ENCODE measurements around the gene NPIPB8.
"Not testable (repeated sequence)": the region's sequence is repeated elsewhere in the genome, so short reads cannot be mapped to it uniquely, and the experiment has no call there.

Gene NPIPB8

DNA sequence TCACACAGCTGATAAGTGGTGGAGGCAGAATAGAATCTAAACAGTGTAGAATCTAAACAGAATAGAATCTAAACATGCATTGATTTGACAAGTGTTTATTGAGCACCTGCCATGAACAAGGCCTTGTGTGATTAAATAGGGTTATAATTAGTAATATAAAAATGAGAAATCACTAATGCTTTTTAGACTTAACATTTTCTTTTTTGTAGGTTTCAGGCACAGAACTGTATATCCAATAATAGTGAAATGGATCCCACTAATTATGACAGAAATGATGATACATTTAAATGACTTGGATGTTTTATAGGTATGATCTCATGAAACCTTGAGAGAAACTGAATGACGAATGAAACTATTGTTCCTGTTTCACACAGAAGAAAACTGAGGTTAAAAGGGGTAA lies at the start of gene NPIPB8:
Gene NPIPB8 (plus strand): TSS at position 301 of the 400 bp plus-strand sequence. CDS start 296 bp downstream, outside the sequence.
- DNase-seq = not testable (repeated sequence)

DNA sequence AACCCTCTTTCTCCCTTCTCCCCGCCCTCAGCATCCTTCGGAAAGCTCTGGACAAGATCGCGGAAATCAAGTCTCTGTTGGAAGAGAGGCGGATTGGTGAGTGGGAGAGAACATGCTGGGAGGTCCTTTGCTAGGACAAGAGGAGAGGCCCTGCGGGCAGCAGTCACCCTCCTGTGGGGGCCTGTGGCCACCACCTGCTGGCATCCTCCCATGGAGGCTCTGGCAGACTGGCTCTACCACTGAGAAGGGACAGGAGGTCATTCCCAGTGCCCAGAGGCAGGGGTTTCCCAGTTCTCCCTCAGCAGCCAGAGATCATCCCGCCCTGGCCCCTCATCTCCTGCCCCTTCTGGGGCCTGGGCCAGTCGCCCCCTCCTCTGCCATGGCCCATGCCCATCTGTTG lies 48.8 kb upstream of the NPIPB8 start:
- DNase-seq = no peak

DNA sequence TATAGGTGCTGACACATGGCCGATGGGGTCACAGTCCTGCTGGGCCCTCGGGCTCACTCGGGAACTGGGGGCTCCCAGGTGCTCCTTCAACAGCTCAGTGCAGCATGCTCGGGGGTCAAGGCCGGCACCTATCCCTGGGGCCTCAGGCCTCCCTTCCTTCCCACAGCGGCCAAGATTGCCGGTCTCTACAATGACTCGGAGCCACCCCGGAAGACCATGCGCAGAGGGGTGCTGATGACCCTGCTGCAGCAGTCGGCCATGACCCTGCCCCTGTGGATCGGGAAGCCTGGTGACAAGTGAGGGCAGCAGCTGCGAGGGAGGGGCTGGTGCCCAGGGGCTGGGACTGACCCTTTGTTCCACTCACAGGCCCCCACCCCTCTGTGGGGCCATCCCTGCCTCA lies 47.9 kb upstream of the NPIPB8 start:
- DNase-seq = no peak

DNA sequence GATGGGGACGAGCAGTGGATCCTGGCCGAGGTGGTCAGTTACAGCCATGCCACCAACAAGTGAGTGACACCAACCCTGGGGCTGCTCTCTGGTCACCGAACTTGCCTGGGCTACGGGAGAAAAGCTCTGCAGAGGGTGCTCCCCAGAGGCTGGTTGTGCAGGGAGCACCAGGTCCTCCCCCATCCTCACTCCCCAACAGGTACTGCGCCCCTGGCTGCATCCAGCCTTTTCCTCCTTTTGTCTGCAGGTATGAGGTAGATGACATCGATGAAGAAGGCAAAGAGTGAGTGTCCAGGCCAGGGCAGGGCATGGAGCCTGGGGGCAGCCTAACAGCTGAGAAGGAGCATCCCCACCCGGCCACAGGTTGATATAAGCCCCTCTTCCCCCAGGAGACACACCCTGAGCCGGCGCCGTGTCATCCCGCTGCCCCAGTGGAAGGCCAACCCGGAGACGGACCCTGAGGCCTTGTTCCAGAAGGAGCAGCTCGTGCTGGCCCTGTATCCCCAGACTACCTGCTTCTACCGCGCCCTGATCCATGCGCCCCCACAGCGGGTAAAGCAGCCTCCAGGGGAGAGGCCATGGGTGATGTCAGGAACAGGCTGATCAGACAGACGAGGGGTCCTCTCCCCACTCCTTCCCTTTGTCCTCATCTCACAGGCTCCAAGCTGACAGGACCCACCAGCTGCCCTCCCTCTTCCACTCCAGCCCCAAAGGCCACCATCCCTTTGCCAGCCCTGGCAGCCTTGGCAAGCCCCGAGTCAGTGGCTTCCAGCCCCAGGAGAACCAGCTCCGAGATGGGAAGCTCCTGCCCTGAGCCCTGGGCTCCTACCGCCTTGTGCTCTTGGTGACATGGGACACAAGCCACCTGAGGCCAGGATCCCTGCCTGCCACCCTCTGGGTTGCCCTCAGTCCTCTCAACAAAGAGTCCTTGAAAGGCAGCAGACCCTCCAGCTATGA lies 47.2 kb upstream of the NPIPB8 start:
- no peak for DNase-seq

DNA sequence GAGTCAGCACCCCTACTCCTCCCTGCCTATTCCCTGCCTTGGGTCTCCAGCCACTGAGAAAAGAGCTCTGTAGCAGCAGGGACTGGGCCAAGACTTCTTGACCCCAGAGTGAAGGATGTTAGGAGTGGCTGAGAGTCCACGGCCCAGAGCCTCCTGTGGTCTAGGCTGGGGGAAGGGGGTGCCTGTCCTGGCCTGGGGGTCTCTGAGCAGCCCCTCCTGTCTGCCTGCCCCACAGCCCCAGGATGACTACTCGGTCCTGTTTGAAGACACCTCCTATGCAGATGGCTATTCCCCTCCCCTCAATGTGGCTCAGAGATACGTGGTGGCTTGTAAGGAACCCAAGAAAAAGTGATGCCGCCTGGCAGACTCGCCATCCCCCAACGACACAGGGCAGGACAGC lies 46.5 kb upstream of the NPIPB8 start:
- no peak for DNase-seq

DNA sequence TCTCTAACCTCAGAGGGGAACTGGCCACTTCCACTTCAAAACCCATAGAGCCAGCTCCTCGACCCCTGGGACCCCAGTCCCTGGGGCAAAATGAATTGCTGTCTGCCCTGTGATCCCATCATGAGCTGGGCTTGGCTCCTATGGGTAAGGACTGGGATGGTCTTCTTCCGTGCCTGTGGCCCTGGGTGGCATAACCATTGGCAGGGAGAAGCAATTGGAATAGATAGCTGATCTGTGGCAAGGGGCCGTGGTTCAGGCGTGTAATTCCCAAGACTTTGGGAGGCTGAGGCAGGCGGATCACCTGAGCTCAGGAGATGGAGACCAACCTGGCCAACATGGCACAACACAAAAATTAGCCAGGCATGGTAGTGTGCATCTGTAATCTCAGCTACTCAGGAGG lies 45.4 kb upstream of the NPIPB8 start:
- no peak for DNase-seq

DNA sequence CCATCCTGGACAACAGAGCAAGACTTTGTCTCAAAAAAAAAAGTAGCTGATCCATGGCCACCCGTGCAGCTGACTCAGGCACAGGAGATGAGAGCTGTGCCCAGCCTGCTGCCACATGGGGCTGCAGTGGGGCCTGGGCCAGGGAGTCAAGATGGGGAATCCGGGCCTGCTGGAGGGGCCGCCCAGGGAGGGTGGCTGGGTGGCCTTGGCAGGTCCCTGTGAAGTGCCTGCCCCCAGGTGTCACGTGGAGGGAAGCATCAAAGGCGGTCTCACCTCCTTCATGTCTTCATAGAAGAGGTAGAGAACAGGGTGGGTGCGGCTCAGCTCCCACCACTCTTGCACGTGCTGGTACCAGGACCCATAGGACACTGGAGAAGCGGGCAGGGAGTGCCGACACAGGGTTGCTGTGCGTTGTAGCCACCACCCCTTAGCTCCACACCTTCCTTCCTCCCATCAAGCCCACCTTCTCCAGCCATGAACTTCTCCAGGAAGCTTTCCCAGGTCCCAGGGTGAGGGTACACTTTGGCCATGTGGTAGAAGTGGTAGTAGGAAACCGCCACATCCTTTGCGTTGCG lies 44.8 kb upstream of the NPIPB8 start:
- no peak for DNase-seq

DNA sequence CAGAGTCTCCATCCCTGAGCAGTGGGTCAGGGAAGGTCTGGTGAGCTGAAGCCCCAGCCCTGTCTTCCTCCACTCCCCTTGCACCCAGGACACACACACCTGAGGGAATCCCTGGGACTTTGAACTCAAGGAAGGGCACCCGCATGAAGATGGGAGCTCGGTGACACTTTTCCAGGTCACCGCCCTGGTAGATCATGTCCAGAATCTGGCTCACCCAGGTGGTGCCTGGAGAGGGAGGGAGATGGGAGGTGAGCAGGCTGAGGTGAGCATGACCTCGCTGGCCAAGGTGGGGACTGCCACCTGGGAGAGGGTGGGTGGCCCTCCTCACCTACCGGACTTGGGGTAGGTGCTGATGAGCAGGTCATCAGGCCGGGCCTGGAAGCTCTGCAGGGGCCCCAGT lies 42.4 kb upstream of the NPIPB8 start:
- not testable (repeated sequence) for DNase-seq

DNA sequence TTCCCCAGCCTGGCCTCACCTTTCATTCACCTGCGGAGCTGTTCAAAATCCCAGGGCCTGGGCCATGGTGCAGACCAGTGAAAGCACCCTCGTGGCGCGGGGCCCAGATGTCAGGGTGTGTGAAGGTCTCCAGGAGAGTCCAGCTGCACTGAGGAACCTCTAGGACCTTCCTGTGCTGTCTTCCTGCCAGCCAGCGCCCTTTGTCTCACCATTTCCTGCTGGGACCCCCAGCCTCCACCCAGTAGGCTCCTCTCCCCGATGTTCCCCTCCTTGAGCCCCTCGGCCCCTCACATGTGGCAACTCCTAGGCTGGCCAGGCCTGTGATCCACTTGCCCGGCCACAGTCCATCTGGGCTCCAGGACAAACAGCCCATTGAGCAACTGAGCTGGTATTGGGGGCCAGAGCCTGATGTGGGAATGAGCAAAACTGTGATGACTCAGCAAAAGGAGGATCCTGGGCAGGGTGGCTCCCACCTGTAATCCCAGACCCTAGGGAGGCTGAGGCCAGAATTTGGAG lies 41.7 kb upstream of the NPIPB8 start:
- DNase-seq = no peak

DNA sequence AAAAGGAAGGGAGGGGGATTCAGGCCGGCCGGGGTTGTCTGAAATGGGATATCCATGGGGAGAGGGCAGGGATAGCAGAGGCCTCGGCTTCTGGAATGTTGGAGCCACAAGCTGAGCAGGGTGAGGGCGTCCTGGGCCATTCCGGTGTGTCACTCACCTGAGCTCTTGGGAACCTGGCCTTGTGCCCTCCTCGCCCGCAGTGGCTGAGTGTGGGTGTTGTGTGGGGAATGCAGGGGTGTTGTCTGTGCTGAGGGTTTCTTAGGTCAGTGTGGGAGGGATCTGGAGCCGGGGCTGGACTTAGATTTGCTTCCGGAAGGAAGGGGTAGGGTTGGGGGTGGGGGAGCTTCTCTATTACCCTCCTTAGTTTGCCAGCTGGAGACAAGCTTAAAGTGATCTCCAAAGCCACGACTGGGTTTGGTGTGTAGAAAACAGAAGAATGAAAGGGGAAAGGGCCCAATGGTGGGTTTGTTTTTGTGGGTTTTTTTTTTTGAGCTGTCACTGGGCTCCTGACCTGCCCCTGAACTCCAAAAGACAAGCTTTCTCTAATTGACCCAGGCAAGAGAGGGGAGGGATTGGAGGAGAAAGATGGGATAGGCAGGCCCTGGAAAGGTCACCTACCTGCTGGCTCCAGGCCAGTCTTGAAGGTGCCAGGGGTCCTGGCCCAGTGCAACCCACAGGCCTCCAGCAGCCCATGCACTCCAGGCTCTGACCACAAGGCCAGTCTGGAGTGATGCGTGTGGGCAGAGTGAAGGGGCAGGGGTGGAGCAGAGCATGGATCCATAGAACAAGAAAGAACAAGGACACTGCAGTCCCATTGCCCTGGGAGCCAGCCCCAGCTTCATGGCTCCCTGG lies 40.8 kb upstream of the NPIPB8 start, which contains the start of gene SULT1A2:
Gene SULT1A2 (minus strand): TSS at position 211 of the 852 bp plus-strand sequence. CDS start 1,120 bp downstream, outside the sequence.
- no peak for DNase-seq

DNA sequence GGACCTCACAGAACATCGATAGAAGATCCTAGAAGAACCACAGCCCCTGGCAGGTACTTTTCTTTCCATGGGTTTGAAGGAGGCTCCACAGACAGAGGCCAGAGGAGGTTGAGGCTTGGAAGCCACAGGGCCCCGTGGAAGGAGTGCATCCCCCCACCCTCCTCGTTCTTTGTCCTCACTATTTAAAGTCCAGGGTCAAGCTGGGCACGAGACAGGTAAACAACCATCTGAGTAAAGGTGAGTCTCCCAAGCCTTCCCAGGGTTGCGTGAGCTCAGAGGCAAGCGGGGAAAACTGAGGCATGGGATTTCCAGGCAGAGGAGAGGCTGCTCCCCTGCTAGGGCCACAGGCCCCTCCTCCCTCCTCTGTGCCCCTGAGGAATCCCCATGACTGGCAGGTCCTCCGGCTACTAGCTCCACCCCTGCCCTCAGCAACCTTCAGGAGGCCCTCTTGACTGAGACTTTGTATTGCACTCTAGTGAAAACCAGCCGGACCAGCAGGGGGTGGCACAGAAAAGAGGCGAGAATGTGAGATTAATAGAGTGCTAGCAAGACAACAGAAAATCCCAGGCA lies 40.1 kb upstream of the NPIPB8 start:
- DNase-seq = no peak

DNA sequence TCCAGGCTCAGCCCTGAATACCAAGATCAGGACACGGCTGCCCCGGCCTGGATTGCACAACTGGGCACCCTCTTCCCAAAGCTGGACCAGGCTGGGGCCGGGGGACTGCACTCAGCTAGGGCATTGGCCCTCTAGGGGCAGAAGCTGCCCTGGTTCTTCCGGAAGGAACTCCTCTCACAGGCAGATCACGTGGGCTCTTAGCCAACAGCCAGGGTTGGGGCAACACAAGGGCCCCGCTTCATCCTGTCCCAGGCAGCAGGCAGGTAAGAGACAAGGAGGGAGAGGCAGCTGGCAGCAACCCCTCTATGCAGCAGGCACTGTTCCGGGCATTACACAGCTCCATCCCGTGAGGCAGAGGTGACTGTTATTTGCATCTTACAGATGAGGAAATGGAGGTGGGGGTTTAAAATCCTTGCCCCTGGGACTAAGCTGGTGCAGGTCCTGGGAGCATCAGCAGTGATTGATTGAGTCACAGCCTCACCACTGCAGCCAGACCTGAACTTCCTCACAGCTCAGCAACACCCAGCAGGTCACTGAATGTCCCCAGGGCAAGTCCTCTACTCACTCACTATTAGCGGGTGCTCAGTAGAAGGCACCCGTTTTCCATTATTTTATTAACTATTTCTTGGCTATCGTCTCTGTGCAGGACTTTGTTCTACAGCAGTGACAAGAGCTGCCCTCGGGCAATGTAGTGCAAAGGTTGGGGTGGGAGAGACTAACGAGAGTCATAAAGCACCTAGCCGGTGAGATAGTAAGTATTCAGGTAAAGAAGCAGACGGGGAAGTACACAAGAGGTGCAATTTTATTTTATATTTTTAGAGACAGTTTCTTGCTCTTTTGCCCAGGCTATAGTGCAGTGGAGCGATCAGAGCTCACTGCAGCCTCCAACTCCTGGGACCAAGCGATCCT lies 38.2 kb upstream of the NPIPB8 start:
- not testable (repeated sequence) for DNase-seq

DNA sequence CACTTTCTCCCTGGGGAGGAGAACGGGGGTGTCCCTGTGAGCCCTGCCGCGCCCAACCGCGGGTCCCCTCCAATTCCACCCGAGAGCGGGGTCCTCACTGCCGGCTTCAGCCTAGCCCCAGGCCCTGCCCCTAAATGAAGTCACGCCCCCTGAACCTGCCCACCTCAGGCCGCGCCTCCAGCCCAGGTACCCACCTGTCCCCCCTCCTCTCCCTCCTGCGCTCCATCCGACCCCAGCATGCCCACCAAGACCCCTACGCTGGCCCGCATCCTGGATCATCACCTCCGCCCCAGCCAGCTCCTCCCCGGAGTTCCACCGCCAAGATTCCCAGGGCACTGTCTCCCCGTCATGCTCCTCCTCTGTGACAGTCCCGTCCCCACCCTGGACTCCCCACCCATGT lies 36.9 kb upstream of the NPIPB8 start:
- DNase-seq = not testable (repeated sequence)

DNA sequence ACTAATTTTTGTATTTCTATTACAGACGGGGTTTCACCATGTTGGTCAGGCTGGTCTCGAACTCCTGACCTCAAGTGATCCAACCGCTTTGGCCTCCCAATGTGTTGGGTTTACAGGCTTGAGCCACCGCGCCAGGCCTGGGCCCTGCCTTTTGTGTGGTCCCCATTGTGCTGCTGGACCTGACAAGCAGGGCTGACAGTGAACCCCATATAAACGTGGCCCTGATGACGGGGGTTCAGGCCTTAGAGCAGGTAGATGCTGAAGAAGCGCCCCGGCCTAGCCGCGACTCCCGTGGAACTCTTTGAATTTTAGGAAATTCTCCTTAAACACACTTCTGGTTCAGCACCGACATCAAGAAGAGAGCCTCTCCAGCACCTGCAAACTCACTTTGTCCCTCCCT lies 36.3 kb upstream of the NPIPB8 start:
- DNase-seq = not testable (repeated sequence)

DNA sequence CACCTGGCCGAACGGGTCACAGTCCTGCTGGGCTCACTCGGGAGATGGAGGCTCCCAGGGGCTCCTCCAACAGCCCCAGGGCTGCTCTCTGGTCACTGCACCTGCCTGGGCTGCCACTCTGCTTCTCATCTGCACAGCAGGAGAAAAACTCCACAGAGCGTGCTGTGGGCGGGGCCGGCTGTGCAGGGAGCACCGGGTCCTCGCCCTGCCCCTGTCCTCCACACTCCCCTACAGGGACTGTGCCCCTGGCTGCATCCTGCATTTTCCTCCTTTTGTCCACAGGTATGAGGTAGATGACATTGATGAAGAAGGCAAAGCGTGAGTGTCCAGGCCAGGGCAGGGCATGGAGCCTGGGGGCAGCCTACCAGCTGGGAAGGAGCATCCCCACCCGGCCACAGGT lies 35.8 kb upstream of the NPIPB8 start:
- DNase-seq = not testable (repeated sequence)

DNA sequence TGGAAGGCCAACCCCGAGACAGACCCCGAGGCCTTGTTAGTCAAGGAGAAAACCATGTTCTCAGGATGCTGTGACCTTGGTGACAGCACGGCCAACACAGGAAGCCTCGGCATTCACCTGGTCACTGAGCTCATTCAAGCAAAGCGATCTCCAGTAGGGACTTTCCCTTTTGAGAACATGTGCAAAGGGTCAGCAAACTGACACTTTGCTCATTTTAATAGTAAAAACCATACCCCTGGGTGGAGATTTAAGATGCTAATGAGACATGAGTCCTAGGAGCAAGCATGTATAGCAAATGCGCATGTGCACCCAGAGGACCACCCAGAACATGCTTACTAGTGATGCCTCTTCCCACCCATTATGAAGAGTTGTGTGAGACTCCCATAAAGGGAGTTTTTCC lies 35.3 kb upstream of the NPIPB8 start:
- no peak for DNase-seq

DNA sequence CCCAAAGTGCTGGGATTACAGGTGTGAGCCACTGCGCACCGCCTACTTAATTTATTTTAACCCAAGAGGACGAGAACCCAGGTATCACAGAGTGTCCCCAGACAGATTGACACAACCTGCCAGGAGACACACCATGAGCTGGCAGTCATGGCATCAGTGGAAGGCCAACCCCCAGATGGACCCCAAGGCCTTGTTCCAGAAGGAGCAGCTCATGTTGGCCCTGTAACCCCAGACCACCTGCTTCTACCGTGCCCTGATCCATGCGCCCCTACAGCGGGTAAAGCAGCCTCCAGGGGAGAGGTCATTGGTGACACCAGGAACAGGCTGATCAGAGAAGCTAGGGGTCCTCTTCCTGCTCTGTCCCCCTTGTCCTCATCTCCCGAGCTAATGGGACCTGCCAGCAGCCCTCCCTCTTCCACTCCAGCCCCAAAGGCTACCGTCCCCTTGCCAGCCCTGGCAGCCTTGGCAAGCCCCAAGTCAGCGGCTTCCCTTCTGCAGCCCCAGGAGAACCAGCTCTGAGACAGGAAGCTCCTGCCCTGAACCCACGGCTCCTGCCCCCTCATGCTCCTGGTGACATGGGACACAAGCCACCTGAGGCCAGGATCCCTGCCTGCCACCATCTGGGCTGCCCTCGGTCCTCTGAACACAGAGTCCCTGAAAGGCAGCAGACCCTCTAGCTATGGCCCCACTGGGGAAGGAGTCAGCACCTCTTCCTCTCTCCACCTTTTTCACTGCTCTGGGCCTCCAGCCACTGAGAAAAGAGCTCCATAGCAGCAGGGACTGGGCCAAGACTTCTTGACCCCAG lies 34.3 kb upstream of the NPIPB8 start:
- no peak for DNase-seq

DNA sequence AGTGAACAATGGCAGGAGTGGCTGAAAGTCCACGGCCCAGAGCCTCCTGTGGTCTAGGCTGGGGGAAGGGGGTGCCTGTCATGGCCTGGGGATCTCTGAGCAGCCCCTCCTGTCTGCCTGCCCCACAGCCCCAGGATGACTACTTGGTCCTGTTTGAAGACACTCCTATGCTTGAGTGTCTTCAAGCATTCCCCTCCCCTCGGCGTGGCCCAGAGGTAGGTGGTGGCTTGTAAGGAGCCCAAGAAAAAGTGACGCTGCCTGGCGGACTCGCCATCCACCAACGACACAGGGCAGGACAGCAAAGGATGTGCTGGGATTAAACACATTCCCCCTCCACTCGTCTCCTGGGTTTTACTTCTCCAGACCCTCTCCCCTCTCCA lies 33.7 kb upstream of the NPIPB8 start:
- no peak for DNase-seq

DNA sequence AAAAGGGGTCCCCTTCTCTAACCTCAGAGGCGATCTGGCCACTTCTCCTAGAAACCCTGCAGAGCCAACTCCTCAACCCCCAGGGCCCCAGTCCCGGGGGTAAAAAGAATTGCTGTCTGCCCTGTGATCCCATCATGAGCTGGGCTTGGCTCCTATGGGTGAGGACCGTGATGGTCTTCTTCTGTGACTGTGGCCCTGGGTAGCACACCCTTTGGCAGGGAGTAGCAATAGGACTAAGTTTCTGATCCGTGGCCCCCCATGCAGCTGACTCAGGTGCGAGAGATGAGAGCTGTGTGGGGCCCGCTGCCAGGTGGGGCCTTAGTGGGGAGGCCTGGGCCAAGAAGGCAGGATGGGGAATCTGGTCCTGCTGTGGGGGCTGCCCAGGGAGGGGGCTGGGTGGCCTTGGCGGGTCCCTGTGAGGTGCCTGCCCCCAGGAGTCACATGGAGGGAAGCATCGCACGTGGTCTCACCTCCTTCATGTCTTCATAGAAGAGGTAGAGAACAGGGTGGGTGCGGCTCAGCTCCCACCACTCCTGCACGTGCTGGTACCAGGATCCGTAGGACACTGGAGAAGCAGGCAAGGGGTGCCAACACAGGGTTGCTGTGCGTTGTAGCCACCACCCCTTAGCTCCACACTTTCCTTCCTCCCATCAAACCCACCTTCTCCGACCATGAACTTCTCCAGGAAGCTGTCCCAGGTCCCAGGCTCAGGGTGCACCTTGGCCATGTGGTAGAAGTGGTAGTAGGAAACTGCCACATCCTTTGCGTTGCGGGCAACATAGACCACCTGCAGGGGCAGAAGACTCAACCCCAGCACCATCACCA lies 31.4 kb upstream of the NPIPB8 start:
- no peak for DNase-seq

DNA sequence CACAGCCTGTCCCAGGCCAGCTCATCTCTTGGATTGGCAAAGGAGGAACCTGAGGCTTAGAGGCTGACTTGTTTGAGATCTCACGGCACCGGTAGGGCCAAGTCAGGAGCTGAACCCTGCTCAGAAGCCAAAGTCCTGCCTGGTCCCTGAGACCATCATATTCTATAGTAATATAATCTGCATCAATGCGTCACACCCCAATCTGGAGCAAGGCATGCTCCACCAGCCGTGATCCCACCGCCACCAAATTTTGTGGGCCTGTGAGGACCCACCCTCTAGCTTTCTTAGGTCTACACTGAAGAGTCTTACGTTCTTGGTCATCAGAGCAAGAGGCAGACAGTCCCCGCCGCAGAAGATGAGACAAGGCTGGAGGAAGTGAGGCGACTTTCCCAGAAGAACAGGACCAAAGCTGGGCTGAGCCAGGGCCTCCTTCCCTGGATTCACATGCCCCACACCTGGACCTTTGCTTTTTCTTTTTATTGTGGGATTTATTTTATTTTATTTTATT lies 30.7 kb upstream of the NPIPB8 start:
- DNase-seq = no peak

All from amniotic stem cell (primary cell).